Effector memory CD8-positive, alpha-beta T cell (primary cell): ENCODE data around the gene RAB12.
"Not testable (repeated sequence)": the region's sequence is repeated elsewhere in the genome, so short reads cannot be mapped to it uniquely, and the experiment has no call there.

Experiments used
- ATAC-seq: fragments of 150-1000 bp; cut with Tn5 transposase; replicated peaks from 2 replicates; pipeline ENCODE4 v1.10.0; 2021; ENCODE audit warnings: mild to moderate bottlenecking, moderate library complexity
- DNase-seq, 3 experiments: peaks; one replicate each; pipeline ENCODE4 v3.0.0; 2021
- H3K27ac Mint-ChIP-seq, 2 donors: one replicate each; pipeline ENCODE4 v1.8.0; 2022; ENCODE audit warnings: mild to moderate bottlenecking in 2 of 2, mixed read lengths in 2 of 2, moderate library complexity in 2 of 2
- H3K27me3 Mint-ChIP-seq, 2 donors: one replicate each; pipeline ENCODE4 v1.8.0; 2022; ENCODE audit warnings: mixed read lengths in 2 of 2
- H3K36me3 Mint-ChIP-seq: one replicate; pipeline ENCODE4 v1.8.0; 2022; ENCODE audit warnings: mild to moderate bottlenecking, moderate library complexity, mixed read lengths; ENCODE audit not compliant: insufficient read depth
- H3K4me1 Mint-ChIP-seq, 2 donors: one replicate each; pipeline ENCODE4 v1.8.0; 2022; ENCODE audit warnings: low read depth in 2 of 2, mixed read lengths in 2 of 2
- H3K4me3 Mint-ChIP-seq, 2 donors: one replicate each; pipeline ENCODE4 v1.8.0; 2022; ENCODE audit warnings: mild to moderate bottlenecking in 2 of 2, mixed read lengths in 2 of 2, moderate library complexity in 2 of 2
- H3K9me3 Mint-ChIP-seq, 2 donors: one replicate each; pipeline ENCODE4 v1.8.0; 2022; ENCODE audit warnings: mixed read lengths in 2 of 2

RAB12 gene

GRCh38 chr18:8635087-8635486, 25.9 kb downstream of the RAB12 start:
- ATAC-seq (no peak), DNase-seq (no peak)
- peaks cover 79% of the 10 kb centered on the region for H3K36me3 Mint-ChIP-seq
- peak overlapping the region in 1 of 2 donors; percentile 38 for H3K27ac Mint-ChIP-seq
- peaks cover 6 to 13% of the 10 kb centered on the region in 2 donors for H3K4me1 Mint-ChIP-seq
- H3K9me3 Mint-ChIP-seq, result no peaks in the 10 kb centered on the region
- no peak overlapping the region for H3K4me3 Mint-ChIP-seq
- no peaks in the 10 kb centered on the region for H3K27me3 Mint-ChIP-seq

GRCh38 chr18:8639762-8640161, 30.5 kb downstream of the RAB12 start:
- H3K36me3 Mint-ChIP-seq, result peaks cover 57% of the 10 kb centered on the region
- no peak overlapping the region for H3K4me3 Mint-ChIP-seq
- H3K9me3 Mint-ChIP-seq, result no peaks in the 10 kb centered on the region
- no peaks in the 10 kb centered on the region for H3K27me3 Mint-ChIP-seq
- ATAC-seq (no peak), DNase-seq (no peak)
- H3K27ac Mint-ChIP-seq, result no peak overlapping the region
- no peaks in the 10 kb centered on the region for H3K4me1 Mint-ChIP-seq

GRCh38 chr18:8643326-8643878, 34.2 kb downstream of the RAB12 start:
- Mint-ChIP-seq H3K36me3 (peaks cover 27% of the 10 kb centered on the region), H3K4me3 (no peak overlapping the region), H3K9me3 (no peaks in the 10 kb centered on the region), H3K4me1 (no peaks in the 10 kb centered on the region), H3K27ac (no peak overlapping the region), H3K27me3 (peaks cover 8 to 21% of the 10 kb centered on the region in 2 donors)
- ATAC-seq, result no peak
- no peak for DNase-seq

- not testable (repeated sequence) for ATAC-seq, H3K36me3 Mint-ChIP-seq, DNase-seq, H3K27ac Mint-ChIP-seq, H3K4me3 Mint-ChIP-seq, H3K9me3 Mint-ChIP-seq, H3K4me1 Mint-ChIP-seq
- peaks cover 20 to 50% of the 10 kb centered on the region in 2 donors for H3K27me3 Mint-ChIP-seq
These were observed 38.1 kb downstream of the RAB12 start for GRCh38 chr18:8647359-8647758.

- H3K27ac Mint-ChIP-seq, H3K4me1 Mint-ChIP-seq, ATAC-seq, H3K36me3 Mint-ChIP-seq, DNase-seq, H3K9me3 Mint-ChIP-seq, H3K4me3 Mint-ChIP-seq: not testable (repeated sequence)
- peaks cover 31 to 63% of the 10 kb centered on the region in 2 donors for H3K27me3 Mint-ChIP-seq
These were observed 42.4 kb downstream of the RAB12 start for GRCh38 chr18:8651478-8652261.

- H3K27me3 Mint-ChIP-seq, result peaks cover 17 to 46% of the 10 kb centered on the region in 2 donors
- ATAC-seq (no peak), DNase-seq (no peak)
- H3K27ac Mint-ChIP-seq, result peak overlapping the region in 1 of 2 donors; percentile 57
- no peaks in the 10 kb centered on the region for H3K36me3 Mint-ChIP-seq
- H3K9me3 Mint-ChIP-seq, result no peaks in the 10 kb centered on the region
- H3K4me3 Mint-ChIP-seq, result no peak overlapping the region
- H3K4me1 Mint-ChIP-seq, result no peaks in the 10 kb centered on the region
These were observed 45.5 kb downstream of the RAB12 start for GRCh38 chr18:8654503-8655451.

- Mint-ChIP-seq H3K27me3 (peaks cover 21 to 39% of the 10 kb centered on the region in 2 donors), H3K4me1 (peaks cover 0 to 3% of the 10 kb centered on the region in 2 donors), H3K9me3 (no peaks in the 10 kb centered on the region), H3K36me3 (no peaks in the 10 kb centered on the region), H3K4me3 (no peak overlapping the region), H3K27ac (no peak overlapping the region)
- ATAC-seq (no peak), DNase-seq (no peak)
These were observed 47.0 kb downstream of the RAB12 start for GRCh38 chr18:8656232-8656631.

DNA sequence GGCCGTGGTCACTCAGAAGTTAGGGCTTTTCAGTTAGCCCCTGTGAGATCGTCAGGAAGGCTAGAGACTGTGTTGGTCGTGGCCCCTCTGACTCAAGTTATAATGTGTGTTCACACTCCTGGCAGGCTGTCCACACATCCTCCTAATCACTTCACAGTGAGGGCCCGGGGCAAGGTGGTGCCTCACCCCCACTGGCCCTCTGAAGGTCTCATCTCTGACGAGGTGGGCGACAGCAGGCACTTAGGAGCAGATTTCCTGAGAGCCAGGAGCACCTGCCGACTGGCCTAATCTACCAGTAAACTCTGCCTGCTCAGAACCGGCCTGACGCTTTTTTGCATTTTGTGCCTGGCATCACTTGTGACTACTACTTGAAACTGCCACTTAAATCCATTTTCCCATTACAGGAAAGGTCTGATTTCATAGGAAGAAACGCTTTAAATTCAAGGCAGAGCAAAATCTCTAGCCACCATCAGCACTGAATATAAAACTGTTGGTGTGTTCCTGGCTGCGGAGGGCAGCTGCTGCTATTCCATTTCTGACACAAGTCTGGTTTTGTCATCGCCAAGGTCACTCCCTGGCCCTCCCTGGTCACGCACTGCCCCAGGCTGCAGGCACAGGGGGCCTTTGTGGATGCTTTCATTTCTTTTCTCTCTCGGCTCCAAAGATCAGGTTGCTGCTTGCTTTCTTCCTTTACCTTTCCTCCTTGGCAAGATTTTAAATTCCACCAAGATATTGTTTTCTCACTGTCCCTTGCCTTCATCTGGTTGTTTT, 48.0 kb downstream of the RAB12 start:
- Mint-ChIP-seq H3K4me3 (no peak overlapping the region), H3K27ac (no peak overlapping the region), H3K4me1 (peaks cover 3% of the 10 kb centered on the region in 2 donors), H3K9me3 (no peaks in the 10 kb centered on the region), H3K27me3 (peaks cover 24 to 36% of the 10 kb centered on the region in 2 donors), H3K36me3 (no peaks in the 10 kb centered on the region)
- no peak for DNase-seq
- no peak for ATAC-seq

GRCh38 chr18:8657873-8658470, 48.7 kb downstream of the RAB12 start:
- no peaks in the 10 kb centered on the region for H3K9me3 Mint-ChIP-seq
- peaks cover 3% of the 10 kb centered on the region in 2 donors for H3K4me1 Mint-ChIP-seq
- no peaks in the 10 kb centered on the region for H3K36me3 Mint-ChIP-seq
- no peak overlapping the region for H3K4me3 Mint-ChIP-seq
- ATAC-seq, result no peak
- no peak overlapping the region for H3K27ac Mint-ChIP-seq
- H3K27me3 Mint-ChIP-seq, result peaks cover 27 to 43% of the 10 kb centered on the region in 2 donors
- DNase-seq, result no peak

GRCh38 chr18:8658858-8659485, 49.7 kb downstream of the RAB12 start:
- peaks cover 3% of the 10 kb centered on the region in 2 donors for H3K4me1 Mint-ChIP-seq
- H3K36me3 Mint-ChIP-seq, result no peaks in the 10 kb centered on the region
- H3K9me3 Mint-ChIP-seq, result no peaks in the 10 kb centered on the region
- ATAC-seq (no peak), DNase-seq (no peak)
- peaks cover 30 to 49% of the 10 kb centered on the region in 2 donors for H3K27me3 Mint-ChIP-seq
- H3K27ac Mint-ChIP-seq, result no peak overlapping the region
- no peak overlapping the region for H3K4me3 Mint-ChIP-seq

DNA sequence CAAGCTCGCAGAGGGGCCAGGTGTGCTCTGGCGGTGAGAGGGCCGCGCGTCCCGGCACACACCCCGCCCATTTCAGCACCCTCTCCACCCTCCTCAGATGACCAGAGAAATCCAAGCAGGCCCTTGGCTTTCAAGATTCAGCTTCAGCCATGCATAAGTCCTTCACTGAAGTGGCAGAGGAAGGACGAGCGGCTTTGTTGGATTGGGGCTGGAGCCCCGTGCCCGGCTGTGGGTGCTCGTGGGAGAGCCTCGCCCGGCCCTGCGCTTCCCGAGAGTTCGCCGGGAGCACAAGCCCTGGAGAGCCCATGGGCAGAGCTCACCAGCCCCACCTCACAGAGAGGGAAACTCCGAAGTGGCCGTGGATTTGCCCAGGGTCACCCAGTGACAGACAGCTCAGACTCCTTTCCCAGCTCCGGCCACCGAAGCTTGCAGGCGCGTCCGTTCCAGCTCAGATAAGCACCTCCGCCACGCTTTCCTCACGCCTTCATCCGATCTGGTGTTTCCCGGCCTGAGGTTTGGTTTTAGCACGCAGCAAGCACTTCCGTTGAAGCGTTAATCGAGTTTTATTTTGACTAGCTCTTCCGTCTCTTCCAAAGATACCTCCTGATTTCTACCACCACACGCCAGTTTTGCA, 50.5 kb downstream of the RAB12 start:
- H3K36me3 Mint-ChIP-seq, result no peaks in the 10 kb centered on the region
- no peaks in the 10 kb centered on the region for H3K9me3 Mint-ChIP-seq
- H3K27ac Mint-ChIP-seq, result no peak overlapping the region
- peaks cover 30 to 49% of the 10 kb centered on the region in 2 donors for H3K27me3 Mint-ChIP-seq
- DNase-seq, result no peak
- peaks cover 3% of the 10 kb centered on the region in 2 donors for H3K4me1 Mint-ChIP-seq
- H3K4me3 Mint-ChIP-seq, result no peak overlapping the region
- ATAC-seq, result no peak

DNA sequence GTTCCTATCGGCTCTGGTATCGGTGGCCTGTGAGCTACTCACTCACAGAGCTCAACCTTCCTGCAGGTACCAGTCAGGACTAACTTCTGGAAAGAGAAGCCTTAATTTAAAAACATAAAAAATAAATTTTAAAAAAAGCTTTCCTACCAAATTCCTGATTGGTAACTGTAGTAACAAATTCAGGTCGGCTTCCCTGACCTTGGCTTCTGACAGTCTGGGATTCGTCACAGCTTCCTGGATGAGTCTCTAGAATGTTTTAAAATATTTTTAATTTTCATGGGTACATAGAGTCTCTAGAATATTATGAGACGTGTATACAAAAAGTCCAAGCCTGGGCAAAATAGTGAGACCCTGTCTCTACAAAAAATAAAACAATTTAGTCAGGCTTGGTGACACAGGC, 51.1 kb downstream of the RAB12 start:
- Mint-ChIP-seq H3K27me3 (peaks cover 30 to 44% of the 10 kb centered on the region in 2 donors), H3K36me3 (no peaks in the 10 kb centered on the region), H3K9me3 (no peaks in the 10 kb centered on the region), H3K27ac (no peak overlapping the region), H3K4me3 (no peak overlapping the region), H3K4me1 (peaks cover 3 to 6% of the 10 kb centered on the region in 2 donors)
- DNase-seq, result no peak
- no peak for ATAC-seq
